Esophagus muscularis mucosa (tissue), 3 donors: Measurements from ENCODE around the gene CD300LF.

Experiments used
- POLR2A ChIP-seq: fragments of 450-650 bp; IDR thresholded peaks from one replicate; pipeline ENCODE4 v1.6.1; 2017; ENCODE audit warnings: antibody characterized with exemption, moderate library complexity, mild to moderate bottlenecking, low read depth
- TF ChIP-seq, protein P1 (sequence below), 3 experiments: fragments of 200-600 bp in 2 of 3; fragments of 450-650 bp in 1 of 3; sonication (generic) in 2 of 3; IDR thresholded peaks; one replicate each; pipeline ENCODE4 v1.5.1; 2017 to 2019; ENCODE audit warnings: antibody characterized with exemption in 3 of 3, mild to moderate bottlenecking in 2 of 3, moderate library complexity in 1 of 3

DNA sequence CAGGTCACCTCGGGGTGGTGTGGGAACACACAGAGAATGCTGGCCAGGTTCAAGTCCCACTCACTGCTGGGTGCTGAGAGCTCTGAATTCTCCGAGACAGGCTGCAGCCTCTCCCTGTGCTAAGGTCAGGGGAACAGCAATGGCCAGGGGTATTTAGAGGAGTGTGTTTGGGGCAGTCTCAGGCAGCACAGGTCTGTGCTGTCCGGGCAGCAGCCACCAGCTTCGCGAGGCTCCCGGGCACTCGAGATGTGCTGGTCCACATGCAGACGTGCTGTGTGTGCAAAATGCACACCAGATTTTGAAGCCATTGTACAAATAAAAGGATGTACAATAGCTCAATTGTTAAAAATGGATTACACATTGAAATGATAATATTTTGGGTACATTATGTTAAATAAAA, 42.8 kb upstream of the CD300LF start:
- no peak for TF ChIP-seq POLR2A
- TF ChIP-seq, protein P1, sequence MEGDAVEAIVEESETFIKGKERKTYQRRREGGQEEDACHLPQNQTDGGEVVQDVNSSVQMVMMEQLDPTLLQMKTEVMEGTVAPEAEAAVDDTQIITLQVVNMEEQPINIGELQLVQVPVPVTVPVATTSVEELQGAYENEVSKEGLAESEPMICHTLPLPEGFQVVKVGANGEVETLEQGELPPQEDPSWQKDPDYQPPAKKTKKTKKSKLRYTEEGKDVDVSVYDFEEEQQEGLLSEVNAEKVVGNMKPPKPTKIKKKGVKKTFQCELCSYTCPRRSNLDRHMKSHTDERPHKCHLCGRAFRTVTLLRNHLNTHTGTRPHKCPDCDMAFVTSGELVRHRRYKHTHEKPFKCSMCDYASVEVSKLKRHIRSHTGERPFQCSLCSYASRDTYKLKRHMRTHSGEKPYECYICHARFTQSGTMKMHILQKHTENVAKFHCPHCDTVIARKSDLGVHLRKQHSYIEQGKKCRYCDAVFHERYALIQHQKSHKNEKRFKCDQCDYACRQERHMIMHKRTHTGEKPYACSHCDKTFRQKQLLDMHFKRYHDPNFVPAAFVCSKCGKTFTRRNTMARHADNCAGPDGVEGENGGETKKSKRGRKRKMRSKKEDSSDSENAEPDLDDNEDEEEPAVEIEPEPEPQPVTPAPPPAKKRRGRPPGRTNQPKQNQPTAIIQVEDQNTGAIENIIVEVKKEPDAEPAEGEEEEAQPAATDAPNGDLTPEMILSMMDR (IDR thresholded peaks at IDR 0.05) = no peak
